Panc1 (cell line): ENCODE data around the gene LCN6. TPM values are rescaled to one million over a fixed set of nuclear protein-coding genes. Genes with fewer than 3 reads are reported as not detected.

Experiments used
- ATAC-seq: fragments of 200-7000 bp; cut with Tn5 transposase; 2 replicates; pipeline ENCODE4 v1.9.1; 2020; ENCODE audit warnings: mild to moderate bottlenecking, moderate library complexity
- BruUV-seq: library from RNA; stranded (reverse); fragments of 400-500 nt; replicated peaks from 2 replicates; lab custom pipeline; 2021; lab: Mats Ljungman, UMichigan
- CTCF ChIA-PET: fragments of 300-600 bp; sonication (Branson Sonifier 250); formaldehyde crosslinking; loops from one replicate; lab custom pipeline; 2022; ENCODE audit warnings: antibody characterized with exemption; lab: Charles Lee
- POLR2A ChIA-PET: fragments of 300-600 bp; sonication (Branson Sonifier 250); formaldehyde crosslinking; loops from one replicate; lab custom pipeline; 2022; ENCODE audit warnings: antibody characterized with exemption; lab: Charles Lee
- DNase-seq: peaks from one replicate; pipeline ENCODE4 v3.0.0-alpha.2; 2010; ENCODE audit warnings: low read depth, low spot score
- H3K27ac ChIP-seq: 2 replicates; pipeline ENCODE4 v1.5.1; 2011; ENCODE audit warnings: mild to moderate bottlenecking, low read length, inconsistent platforms
- H3K27me3 ChIP-seq: fragments of 200-500 bp; sonication (Bioruptor generic); 2 replicates; pipeline ENCODE4 v1.6.0; 2014; ENCODE audit warnings: low read length, inconsistent platforms; ENCODE audit not compliant: control insufficient read depth, insufficient read depth
- H3K36me3 ChIP-seq: fragments of 200-500 bp; sonication (Bioruptor generic); 2 replicates; pipeline ENCODE4 v1.5.1; 2014; ENCODE audit warnings: inconsistent platforms, mild to moderate bottlenecking, low read length, moderate library complexity; ENCODE audit not compliant: control insufficient read depth, insufficient read depth
- H3K4me1 ChIP-seq: 2 replicates; pipeline ENCODE4 v1.5.1; 2011; ENCODE audit warnings: inconsistent platforms, mild to moderate bottlenecking, low read length, moderate library complexity; ENCODE audit not compliant: control insufficient read depth, insufficient read depth
- H3K4me3 ChIP-seq, 2 experiments: 2 replicates each; pipeline ENCODE4 v1.5.1; 2011 to 2012; ENCODE audit warnings: low read depth in 2 of 2, low read length in 2 of 2, mild to moderate bottlenecking in 2 of 2, inconsistent platforms in 1 of 2, moderate library complexity in 1 of 2
- H3K9me3 ChIP-seq: fragments of 200-500 bp; sonication (Bioruptor generic); 2 replicates; pipeline ENCODE4 v1.5.1; 2014; ENCODE audit warnings: low read depth, mild to moderate bottlenecking, inconsistent platforms, low read length, moderate library complexity; ENCODE audit not compliant: control insufficient read depth, insufficient read depth
- CTCF ChIP-seq: fragments of 450-650 bp; IDR thresholded peaks from 2 replicates; pipeline ENCODE4 v1.5.1; 2017; ENCODE audit warnings: mild to moderate bottlenecking
- POLR2AphosphoS5 ChIP-seq: IDR thresholded peaks from 2 replicates; pipeline ENCODE4 v1.6.1; 2012; ENCODE audit warnings: mild to moderate bottlenecking, low read depth, low read length, moderate library complexity
- REST ChIP-seq, 2 experiments: IDR thresholded peaks; 2 replicates each; pipeline ENCODE4 v1.6.1; 2011 to 2012; ENCODE audit warnings: low read depth in 2 of 2, control low read depth in 1 of 2, low read length in 1 of 2, mild to moderate bottlenecking in 1 of 2, moderate library complexity in 1 of 2; ENCODE audit not compliant: insufficient read depth in 1 of 2
- SIN3A ChIP-seq: IDR thresholded peaks from 2 replicates; pipeline ENCODE4 v1.6.1; 2012; ENCODE audit warnings: low read depth, mild to moderate bottlenecking, low read length, moderate library complexity, borderline replicate concordance; ENCODE audit not compliant: insufficient read depth
- TCF7L2 ChIP-seq: IDR thresholded peaks from 2 replicates; pipeline ENCODE4 v1.6.1; 2011; ENCODE audit warnings: mild to moderate bottlenecking, low read depth, low read length, inconsistent platforms
- in situ Hi-C: cut with HindIII; loops from 2 replicates; pipeline ENCODE4 v1.10.0; 2016; ENCODE audit warnings: low sequenced_read_pairs, low pct_unique_long_range_greater_than_20kb
- intact Hi-C: fragments of 100-400 bp; cut with micrococcal nuclease; formaldehyde crosslinking; loops from one replicate; pipeline ENCODE4 v1.10.0; 2022; ENCODE audit not compliant: unreplicated experiment
- total RNA-seq: library from RNA; stranded (reverse); gene quantifications from one replicate; pipeline ENCODE4 v1.2.1, GENCODE V29; 2021; ENCODE audit not compliant: unreplicated experiment

The LCN6 gene
- total RNA-seq, 1 experiment from 2014 or later = not detected

GRCh38 chr9:136757751-136758140 is 9.4 kb upstream of the LCN6 start:
- H3K27ac ChIP-seq = no peak overlapping the region
- in situ Hi-C loops = no loop called here
- no peak for TF ChIP-seq REST (IDR thresholded peaks at IDR 0.05; ENCODE audit: insufficient read depth in 1 of 2, low read depth in 2 of 2, low read length in 1 of 2)
- no peak for TF ChIP-seq CTCF
- TF ChIP-seq TCF7L2 = no peak
- TF ChIP-seq SIN3A = no peak
- TF ChIP-seq POLR2AphosphoS5 = no peak
- no peaks in the 10 kb centered on the region for H3K9me3 ChIP-seq
- ChIA-PET CTCF (interaction anchor here (0.6 to 0.9 kb wide), 3 partner anchors 9 to 38 kb away, joined by 3 to 6 read pairs (median 4); no protein-coding TSS in a partner anchor), POLR2A (no interaction called here)
- H3K36me3 ChIP-seq = no peaks in the 10 kb centered on the region
- no peak for ATAC-seq
- BruUV-seq = no TSS peak
- H3K4me1 ChIP-seq = peaks cover 3% of the 10 kb centered on the region; the same call in 1 of the 2 replicates
- H3K4me3 ChIP-seq = no peak overlapping the region
- intact Hi-C loops = no loop called here
- no peaks in the 10 kb centered on the region for H3K27me3 ChIP-seq
- DNase-seq = no peak

- TF ChIP-seq REST (IDR thresholded peaks at IDR 0.05; ENCODE audit: insufficient read depth in 1 of 2, low read depth in 2 of 2, low read length in 1 of 2) (no peak), POLR2AphosphoS5 (no peak), TCF7L2 (no peak), CTCF (no peak), SIN3A (no peak)
- ChIA-PET CTCF (interaction anchor here (0.6 to 0.9 kb wide), 2 partner anchors 9 to 37 kb away, joined by 3 to 6 read pairs; no protein-coding TSS in a partner anchor), POLR2A (no interaction called here)
- no peaks in the 10 kb centered on the region for H3K36me3 ChIP-seq
- in situ Hi-C loops = no loop called here
- H3K4me1 ChIP-seq = peaks cover 3% of the 10 kb centered on the region; the same call in 1 of the 2 replicates
- H3K4me3 ChIP-seq = no peak overlapping the region
- DNase-seq = no peak
- intact Hi-C loops = no loop called here
- ATAC-seq = no peak
- no peak overlapping the region for H3K27ac ChIP-seq
- H3K9me3 ChIP-seq = no peaks in the 10 kb centered on the region
- no TSS peak for BruUV-seq
- no peaks in the 10 kb centered on the region for H3K27me3 ChIP-seq
Observed at GRCh38 chr9:136757328-136757727, 9.0 kb upstream of the LCN6 start.
